Breast epithelium (tissue), 3 donors: ENCODE measurements around the gene DOCK9.

Experiments used
- CTCF ChIP-seq, 3 donors: fragments of 450-650 bp; IDR thresholded peaks; one replicate each; pipeline ENCODE4 v1.5.1; 2016 to 2017; ENCODE audit warnings: antibody characterized with exemption in 3 of 3, mild to moderate bottlenecking in 3 of 3, moderate library complexity in 3 of 3
- POLR2A ChIP-seq: fragments of 450-650 bp; IDR thresholded peaks from one replicate; pipeline ENCODE4 v1.6.1; 2016; ENCODE audit warnings: antibody characterized with exemption, mild to moderate bottlenecking, moderate library complexity
- POLR2AphosphoS5 ChIP-seq, 3 donors: sonication (generic); formaldehyde crosslinking; IDR thresholded peaks; one replicate each; pipeline ENCODE4 v1.6.1; 2017; ENCODE audit warnings: antibody characterized with exemption in 3 of 3

- TF ChIP-seq CTCF (IDR thresholded peaks at IDR 0.05) (no peak), POLR2AphosphoS5 (IDR thresholded peaks at IDR 0.05) (no peak), POLR2A (no peak)
Measured at GRCh38 chr13:98765996-98766519, 211.8 kb downstream of the DOCK9 start.
